K562 (cell line): ENCODE data around the gene DPEP2.

Experiments used
- ARNT ChIP-seq, 2 experiments: fragments of 450-650 bp; IDR thresholded peaks; 2 replicates each; pipeline ENCODE4 v1.6.1; 2016; ENCODE audit warnings: mild to moderate bottlenecking in 1 of 2
- CHD1 ChIP-seq: fragments of 200-600 bp; sonication (generic); IDR thresholded peaks from one replicate; pipeline ENCODE4 v1.6.1; 2012; ENCODE audit warnings: mild to moderate bottlenecking, moderate library complexity, low read length, inconsistent platforms
- NR4A1 ChIP-seq, 2 experiments: fragments of 250-450 bp in 1 of 2; fragments of 450-650 bp in 1 of 2; sonication (Bioruptor Pico) in 1 of 2; IDR thresholded peaks; 2 replicates each; pipeline versions ENCODE4 v1.4.0 to v1.6.1; 2016 to 2020; ENCODE audit warnings: mild to moderate bottlenecking in 2 of 2, missing compliant biosample characterization in 1 of 2, missing genetic modification characterization in 1 of 2, moderate library complexity in 1 of 2
- STAT6 ChIP-seq: sonication (generic); formaldehyde crosslinking; IDR thresholded peaks from 2 replicates; pipeline ENCODE4 v1.8.1; 2023; ENCODE audit warnings: mild to moderate bottlenecking, missing genetic modification reagents
- ZBTB5 ChIP-seq: fragments of 450-650 bp; IDR thresholded peaks from 2 replicates; pipeline ENCODE4 v1.6.1; 2017; ENCODE audit warnings: antibody characterized with exemption

GRCh38 chr16:68003031-68003430, 3.7 kb upstream of the DPEP2 start:
- TF ChIP-seq STAT6 (CRISPR knock-in tag) (no peak), ARNT (IDR thresholded peaks at IDR 0.05) (no peak), ZBTB5 (no peak), CHD1 (no peak), NR4A1 (CRISPR knock-in tag; IDR thresholded peaks at IDR 0.05) (no peak), NR4A1 (tag; IDR thresholded peaks at IDR 0.05) (no peak)
